Ishikawa (cell line): ENCODE measurements around the gene WNK2.

Experiments
- FOXM1 ChIP-seq: IDR thresholded peaks from 2 replicates; pipeline ENCODE4 v1.6.1; 2012; ENCODE audit warnings: low read depth, borderline replicate concordance
- TF ChIP-seq, protein P1 (sequence below): IDR thresholded peaks from 2 replicates; pipeline ENCODE4 v1.6.1; 2012

DNA sequence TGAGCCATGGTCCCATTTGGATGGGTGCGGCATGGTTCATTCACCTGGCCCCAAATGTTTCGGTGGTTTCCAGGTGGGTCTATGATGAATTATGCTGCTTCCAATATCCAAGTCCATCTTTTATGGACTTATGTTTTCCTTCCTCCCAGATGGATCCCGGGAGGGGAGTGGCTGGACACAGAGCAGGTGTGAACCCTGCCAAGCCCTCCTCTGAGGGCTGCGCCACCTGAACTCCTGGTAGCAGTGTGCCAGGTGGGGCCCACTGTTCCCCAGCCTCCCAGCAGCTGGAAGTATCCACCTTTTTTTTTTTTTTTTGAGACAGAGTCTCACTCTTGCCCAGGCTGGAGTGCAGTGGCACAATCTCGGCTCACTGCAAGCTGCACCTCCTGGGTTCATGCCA lies 42.9 kb downstream of the WNK2 start:
- TF ChIP-seq, protein P1, sequence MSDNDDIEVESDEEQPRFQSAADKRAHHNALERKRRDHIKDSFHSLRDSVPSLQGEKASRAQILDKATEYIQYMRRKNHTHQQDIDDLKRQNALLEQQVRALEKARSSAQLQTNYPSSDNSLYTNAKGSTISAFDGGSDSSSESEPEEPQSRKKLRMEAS: no peak
- TF ChIP-seq FOXM1: no peak
